ENCODE data around the gene VWA3A. TPM values are rescaled to one million over a fixed set of nuclear protein-coding genes. Genes with fewer than 3 reads are reported as not detected.
"Not testable (repeated sequence)": the region's sequence is repeated elsewhere in the genome, so short reads cannot be mapped to it uniquely, and the experiment has no call there.

VWA3A gene
- total and polyA plus RNA-seq, 4 experiments from 2014 or later: 0.33 to 0.41 TPM; not detected in 2

DNA sequence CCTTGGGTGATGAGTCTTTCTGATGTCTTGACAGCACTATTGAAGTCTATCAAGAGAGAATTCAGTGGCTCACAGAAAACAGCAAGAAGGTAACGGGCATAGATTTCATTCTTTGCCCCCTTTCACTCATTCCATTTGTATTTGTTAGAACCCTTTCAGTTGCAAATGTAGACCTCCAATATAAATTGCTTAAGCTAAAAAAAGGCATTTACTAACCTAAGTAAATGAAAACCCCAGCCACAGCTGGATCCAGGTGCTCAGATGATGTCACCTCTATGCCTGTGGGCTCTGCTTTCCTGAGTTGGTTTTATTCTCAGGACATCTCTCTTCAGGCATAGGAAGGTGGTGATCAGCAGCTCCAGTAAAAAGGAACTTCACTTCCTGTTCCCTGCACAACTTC, 11.1 kb downstream of the VWA3A start:
- POLR2A ChIA-PET (ENCODE audit: partially characterized antibody): no interaction called here
- Histone ChIP-seq H3K36me3 (ENCODE audit: insufficient read depth, low read length) (no peaks in the 10 kb centered on the region), H3K9me3 (ENCODE audit: control insufficient read depth in 1 of 2, low read length in 2 of 2) (no peaks in the 10 kb centered on the region), H3K4me1 (ENCODE audit: insufficient read depth, low read length) (no peaks in the 10 kb centered on the region), H3K27me3 (ENCODE audit: insufficient read depth, low read length) (no peaks in the 10 kb centered on the region), H3K4me3 (ENCODE audit: low read length in 2 of 2) (no peak overlapping the region), H3K27ac (ENCODE audit: low read depth, low read length) (no peak overlapping the region)
- no peaks in the 10 kb centered on the region for H3K36me3 Mint-ChIP-seq
- no peak for DNase-seq
- H3K27me3 Mint-ChIP-seq: peaks cover 0 to 5% of the 10 kb centered on the region in 2 donors
- intact Hi-C loops (cut with micrococcal nuclease): no loop called here
- no peak overlapping the region for H3K4me3 Mint-ChIP-seq
- peaks cover 0 to 4% (median 0%) of the 10 kb centered on the region in 4 donors for H3K4me1 Mint-ChIP-seq
- CTCF ChIA-PET (ENCODE audit: partially characterized antibody): interaction anchor here (1.1 to 1.7 kb wide), 2 partner anchors 11 to 26 kb away, joined by 3 to 4 read pairs; partner anchors contain the start of gene VWA3A
- no peak overlapping the region for H3K27ac Mint-ChIP-seq
- H3K9me3 Mint-ChIP-seq: no peaks in the 10 kb centered on the region

DNA sequence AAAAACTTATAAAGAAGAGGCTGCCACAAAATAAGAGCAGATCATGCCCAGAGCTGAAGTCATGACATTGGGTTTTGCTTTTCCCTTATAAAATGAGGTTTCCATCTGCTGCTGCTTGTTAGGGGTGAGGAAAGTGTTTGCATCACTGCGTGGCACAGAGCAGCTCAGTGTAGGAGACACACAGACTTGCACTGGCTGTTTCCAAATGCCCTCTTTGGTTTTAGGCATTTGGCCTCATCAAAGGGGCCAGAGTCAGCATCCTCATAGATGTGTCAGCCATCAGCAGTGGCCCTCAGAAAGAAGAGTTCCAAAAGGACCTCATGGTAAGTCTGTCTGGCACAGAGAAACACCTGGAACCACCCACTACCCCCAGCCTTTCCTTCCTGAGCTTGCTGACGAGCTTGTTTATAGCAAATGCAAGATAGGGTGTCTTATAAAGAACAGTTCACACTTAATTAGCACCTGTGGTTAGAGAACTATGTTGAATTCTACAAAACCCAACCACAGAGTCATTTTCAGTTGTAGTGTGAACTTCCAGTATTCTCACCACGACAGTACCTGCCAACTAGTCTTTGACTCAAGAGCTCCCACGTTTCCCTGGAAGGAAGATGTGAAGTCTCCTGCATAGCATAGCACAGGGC, 17.0 kb downstream of the VWA3A start:
- H3K4me1 Mint-ChIP-seq: peaks cover 0 to 2% (median 0%) of the 10 kb centered on the region in 4 donors
- H3K27me3 Mint-ChIP-seq: peaks cover 6 to 8% of the 10 kb centered on the region in 2 donors
- Histone ChIP-seq H3K27me3 (ENCODE audit: insufficient read depth, low read length) (no peaks in the 10 kb centered on the region), H3K9me3 (ENCODE audit: control insufficient read depth in 1 of 2, low read length in 2 of 2) (no peaks in the 10 kb centered on the region), H3K4me3 (ENCODE audit: low read length in 2 of 2) (no peak overlapping the region), H3K36me3 (ENCODE audit: insufficient read depth, low read length) (no peaks in the 10 kb centered on the region), H3K27ac (ENCODE audit: low read depth, low read length) (no peak overlapping the region), H3K4me1 (ENCODE audit: insufficient read depth, low read length) (no peaks in the 10 kb centered on the region)
- POLR2A ChIA-PET (ENCODE audit: partially characterized antibody): interaction anchor here (1.2 kb wide), 1 partner anchor 32 kb away, joined by 3 read pairs; no protein-coding TSS in a partner anchor
- no peaks in the 10 kb centered on the region for H3K9me3 Mint-ChIP-seq
- intact Hi-C loops (cut with micrococcal nuclease): no loop called here
- H3K4me3 Mint-ChIP-seq: no peak overlapping the region
- DNase-seq: no peak
- H3K27ac Mint-ChIP-seq: peak overlapping the region in 1 of 7 donors; percentile 5
- CTCF ChIA-PET (ENCODE audit: partially characterized antibody): interaction anchor here (1.0 to 2.1 kb wide), 4 partner anchors 10 to 32 kb away, joined by 3 to 10 read pairs (median 4); no protein-coding TSS in a partner anchor
- no peaks in the 10 kb centered on the region for H3K36me3 Mint-ChIP-seq

DNA sequence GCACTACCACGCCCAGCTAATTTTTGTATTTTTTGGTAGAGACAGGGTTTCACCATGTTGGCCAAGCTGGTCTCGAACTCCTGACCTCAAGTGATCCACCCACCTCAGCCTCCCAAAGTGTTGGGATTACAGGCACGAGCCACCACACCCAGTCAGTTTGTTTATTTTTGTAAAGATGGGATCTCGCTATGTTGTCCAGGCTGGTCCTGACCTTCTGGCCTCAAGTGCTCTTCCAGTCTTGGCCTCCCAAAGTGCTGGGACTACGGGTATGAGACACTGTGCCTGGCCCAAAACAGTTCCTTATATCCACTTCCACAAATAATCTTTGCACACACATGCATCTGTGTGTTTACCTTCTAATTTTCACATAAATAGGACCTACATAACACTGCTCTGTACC, 19.3 kb downstream of the VWA3A start:
- H3K9me3 Mint-ChIP-seq; H3K4me3 ChIP-seq (ENCODE audit: low read length in 2 of 2); H3K36me3 Mint-ChIP-seq; POLR2A ChIA-PET (ENCODE audit: partially characterized antibody); H3K27ac Mint-ChIP-seq; H3K4me3 Mint-ChIP-seq; DNase-seq; H3K27ac ChIP-seq (ENCODE audit: low read depth, low read length); intact Hi-C loops (cut with micrococcal nuclease); H3K36me3 ChIP-seq (ENCODE audit: insufficient read depth, low read length); H3K4me1 Mint-ChIP-seq; H3K4me1 ChIP-seq (ENCODE audit: insufficient read depth, low read length); H3K27me3 Mint-ChIP-seq; CTCF ChIA-PET (ENCODE audit: partially characterized antibody); H3K27me3 ChIP-seq (ENCODE audit: insufficient read depth, low read length); H3K9me3 ChIP-seq (ENCODE audit: control insufficient read depth in 1 of 2, low read length in 2 of 2): not testable (repeated sequence)

DNA sequence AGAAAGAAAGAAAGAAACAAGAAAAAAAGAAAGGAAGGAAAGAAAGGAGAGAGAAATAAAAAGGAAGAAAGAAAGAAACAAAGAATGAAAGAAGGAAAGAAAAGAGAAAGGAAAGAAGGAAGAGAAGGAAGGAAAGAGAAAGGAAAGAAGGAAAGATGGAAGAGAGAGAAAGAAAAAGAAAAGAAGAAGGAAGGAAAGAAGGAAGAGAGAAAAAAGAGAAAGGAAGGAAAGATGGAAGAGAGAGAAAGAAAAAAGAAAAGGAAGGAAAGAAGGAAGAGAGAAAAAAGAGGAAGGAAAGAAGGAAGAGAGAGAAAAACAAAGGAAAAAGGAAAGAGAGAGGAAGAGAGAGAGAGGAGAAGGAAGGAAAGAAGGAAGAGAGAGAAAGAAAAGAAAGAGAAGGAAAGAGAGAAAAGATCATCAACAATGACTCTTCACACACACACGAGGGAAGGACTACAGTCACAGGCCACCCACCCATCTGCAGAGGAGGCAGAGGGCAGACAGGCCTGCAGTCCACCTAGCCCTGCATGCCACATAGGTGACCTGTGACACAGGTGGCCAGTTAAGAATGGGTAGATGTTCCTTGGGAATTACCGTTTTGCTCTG, 23.9 kb downstream of the VWA3A start:
- no peak overlapping the region for H3K4me3 ChIP-seq (ENCODE audit: low read length in 2 of 2)
- H3K4me1 ChIP-seq (ENCODE audit: insufficient read depth, low read length): no peaks in the 10 kb centered on the region
- CTCF ChIA-PET (ENCODE audit: partially characterized antibody): no interaction called here
- H3K27me3 ChIP-seq (ENCODE audit: insufficient read depth, low read length): no peaks in the 10 kb centered on the region
- no peaks in the 10 kb centered on the region for H3K9me3 ChIP-seq (ENCODE audit: control insufficient read depth in 1 of 2, low read length in 2 of 2)
- Mint-ChIP-seq H3K9me3 (peaks cover 0 to 1% (median 0%) of the 10 kb centered on the region in 8 donors), H3K4me1 (peaks cover 0 to 6% (median 0%) of the 10 kb centered on the region in 4 donors), H3K27ac (peak overlapping the region in 2 of 7 donors; percentile 48 to 75), H3K27me3 (peaks cover 2 to 5% of the 10 kb centered on the region in 2 donors), H3K4me3 (no peak overlapping the region), H3K36me3 (no peaks in the 10 kb centered on the region)
- H3K27ac ChIP-seq (ENCODE audit: low read depth, low read length): no peak overlapping the region
- DNase-seq: no peak
- intact Hi-C loops (cut with micrococcal nuclease): no loop called here
- POLR2A ChIA-PET (ENCODE audit: partially characterized antibody): no interaction called here
- no peaks in the 10 kb centered on the region for H3K36me3 ChIP-seq (ENCODE audit: insufficient read depth, low read length)

DNA sequence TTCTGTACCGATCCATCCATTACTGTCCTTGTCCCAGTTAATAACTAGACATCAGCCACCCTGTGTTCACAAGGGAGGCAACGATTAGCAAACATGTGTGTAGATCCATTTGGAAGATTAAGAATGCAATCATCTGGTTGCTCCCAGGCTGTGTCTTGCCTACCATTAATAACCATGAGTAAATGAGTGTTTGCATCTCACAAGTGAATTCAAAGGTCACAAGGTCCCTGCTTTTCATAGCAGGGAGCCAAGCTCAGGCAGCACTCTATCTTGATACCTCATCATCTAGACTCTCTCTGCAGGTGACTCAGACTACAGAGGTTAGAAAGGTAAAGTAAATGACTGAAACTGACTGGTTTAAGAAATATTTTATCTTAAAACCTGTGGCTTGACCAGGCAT, 25.3 kb downstream of the VWA3A start:
- no peak overlapping the region for H3K4me3 Mint-ChIP-seq
- no peak overlapping the region for H3K27ac Mint-ChIP-seq
- Histone ChIP-seq H3K4me3 (ENCODE audit: low read length in 2 of 2) (no peak overlapping the region), H3K4me1 (ENCODE audit: insufficient read depth, low read length) (no peaks in the 10 kb centered on the region), H3K27ac (ENCODE audit: low read depth, low read length) (no peak overlapping the region), H3K36me3 (ENCODE audit: insufficient read depth, low read length) (no peaks in the 10 kb centered on the region), H3K9me3 (ENCODE audit: control insufficient read depth in 1 of 2, low read length in 2 of 2) (no peaks in the 10 kb centered on the region), H3K27me3 (ENCODE audit: insufficient read depth, low read length) (no peaks in the 10 kb centered on the region)
- POLR2A ChIA-PET (ENCODE audit: partially characterized antibody): no interaction called here
- intact Hi-C loops (cut with micrococcal nuclease): no loop called here
- H3K9me3 Mint-ChIP-seq: peaks cover 0 to 6% (median 0%) of the 10 kb centered on the region in 8 donors
- H3K27me3 Mint-ChIP-seq: peaks cover 0 to 2% of the 10 kb centered on the region in 2 donors
- DNase-seq: no peak
- H3K36me3 Mint-ChIP-seq: no peaks in the 10 kb centered on the region
- CTCF ChIA-PET (ENCODE audit: partially characterized antibody): no interaction called here
- peaks cover 0 to 6% (median 0%) of the 10 kb centered on the region in 4 donors for H3K4me1 Mint-ChIP-seq

- ChIA-PET POLR2A (ENCODE audit: partially characterized antibody) (no interaction called here), CTCF (ENCODE audit: partially characterized antibody) (interaction anchor here (0.8 kb wide), 1 partner anchor 21 kb away, joined by 3 read pairs; no protein-coding TSS in a partner anchor)
- Histone ChIP-seq H3K4me3 (ENCODE audit: low read length in 2 of 2) (no peak overlapping the region), H3K36me3 (ENCODE audit: insufficient read depth, low read length) (no peaks in the 10 kb centered on the region), H3K27me3 (ENCODE audit: insufficient read depth, low read length) (no peaks in the 10 kb centered on the region), H3K4me1 (ENCODE audit: insufficient read depth, low read length) (no peaks in the 10 kb centered on the region), H3K27ac (ENCODE audit: low read depth, low read length) (no peak overlapping the region), H3K9me3 (ENCODE audit: control insufficient read depth in 1 of 2, low read length in 2 of 2) (no peaks in the 10 kb centered on the region)
- peaks cover 0 to 6% (median 0%) of the 10 kb centered on the region in 8 donors for H3K9me3 Mint-ChIP-seq
- intact Hi-C loops (cut with micrococcal nuclease): no loop called here
- H3K27ac Mint-ChIP-seq: no peak overlapping the region
- H3K4me1 Mint-ChIP-seq: peaks cover 0 to 6% (median 0%) of the 10 kb centered on the region in 4 donors
- peaks cover 0 to 2% of the 10 kb centered on the region in 2 donors for H3K27me3 Mint-ChIP-seq
- H3K4me3 Mint-ChIP-seq: no peak overlapping the region
- no peaks in the 10 kb centered on the region for H3K36me3 Mint-ChIP-seq
- no peak for DNase-seq
Measured at GRCh38 chr16:22120440-22120839, 28.1 kb downstream of the VWA3A start.

GRCh38 chr16:22122239-22122638, 29.9 kb downstream of the VWA3A start:
- no peak for DNase-seq
- Mint-ChIP-seq H3K4me3 (no peak overlapping the region), H3K27ac (no peak overlapping the region), H3K36me3 (no peaks in the 10 kb centered on the region), H3K27me3 (no peaks in the 10 kb centered on the region), H3K9me3 (peaks cover 0 to 6% (median 0%) of the 10 kb centered on the region in 8 donors), H3K4me1 (no peaks in the 10 kb centered on the region)
- Histone ChIP-seq H3K36me3 (ENCODE audit: insufficient read depth, low read length) (no peaks in the 10 kb centered on the region), H3K9me3 (ENCODE audit: control insufficient read depth in 1 of 2, low read length in 2 of 2) (no peaks in the 10 kb centered on the region), H3K27ac (ENCODE audit: low read depth, low read length) (no peak overlapping the region), H3K27me3 (ENCODE audit: insufficient read depth, low read length) (no peaks in the 10 kb centered on the region), H3K4me1 (ENCODE audit: insufficient read depth, low read length) (no peaks in the 10 kb centered on the region), H3K4me3 (ENCODE audit: low read length in 2 of 2) (no peak overlapping the region)
- POLR2A ChIA-PET (ENCODE audit: partially characterized antibody): no interaction called here
- intact Hi-C loops (cut with micrococcal nuclease): no loop called here
- CTCF ChIA-PET (ENCODE audit: partially characterized antibody): no interaction called here

All from CD4-positive, alpha-beta memory T cell (primary cell).